ENCODE measurements around the gene CCR8.
"Not testable (repeated sequence)": the region's sequence is repeated elsewhere in the genome, so short reads cannot be mapped to it uniquely, and the experiment has no call there.

The CCR8 gene

GRCh38 chr3:39347586-39347876 is 18.0 kb downstream of the CCR8 start:
- no peaks in the 10 kb centered on the region for H3K36me3 ChIP-seq (ENCODE audit: insufficient read depth, low read length)
- peaks cover 13% of the 10 kb centered on the region for H3K4me1 ChIP-seq (ENCODE audit: insufficient read depth, low read length)
- no peak overlapping the region for H3K9ac ChIP-seq (ENCODE audit: low read depth, low read length)
- H3K9me3 ChIP-seq (ENCODE audit: control insufficient read depth, insufficient read depth, low read length) = no peaks in the 10 kb centered on the region

- Histone ChIP-seq H3K4me1 (ENCODE audit: insufficient read depth, low read length) (peaks cover 13% of the 10 kb centered on the region), H3K9me3 (ENCODE audit: control insufficient read depth, insufficient read depth, low read length) (no peaks in the 10 kb centered on the region), H3K36me3 (ENCODE audit: insufficient read depth, low read length) (no peaks in the 10 kb centered on the region), H3K9ac (ENCODE audit: low read depth, low read length) (no peak overlapping the region)
These were observed 19.6 kb downstream of the CCR8 start for GRCh38 chr3:39349080-39349479.

DNA sequence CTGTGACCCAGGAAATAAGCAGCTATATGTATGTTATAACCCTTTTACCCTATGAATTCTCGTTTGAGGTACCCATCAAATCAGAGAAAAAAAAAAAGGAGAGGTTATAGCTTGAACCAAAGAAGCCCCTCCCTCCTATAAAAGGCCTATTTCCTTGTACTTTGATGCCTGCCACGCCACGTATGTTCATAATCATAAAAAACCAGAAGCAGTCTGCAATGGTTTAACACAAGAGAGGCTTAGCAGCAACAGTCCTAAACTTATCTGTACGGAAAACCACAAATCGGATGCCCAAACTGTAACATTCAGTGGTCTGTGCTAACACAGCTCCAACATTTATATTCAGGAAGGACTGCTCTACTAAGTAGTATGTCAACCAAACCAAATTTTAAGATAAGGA is 21.2 kb downstream of the CCR8 start:
- peaks cover 13% of the 10 kb centered on the region for H3K4me1 ChIP-seq (ENCODE audit: insufficient read depth, low read length)
- H3K9ac ChIP-seq (ENCODE audit: low read depth, low read length) = no peak overlapping the region
- no peaks in the 10 kb centered on the region for H3K9me3 ChIP-seq (ENCODE audit: control insufficient read depth, insufficient read depth, low read length)
- no peaks in the 10 kb centered on the region for H3K36me3 ChIP-seq (ENCODE audit: insufficient read depth, low read length)

- peaks cover 13% of the 10 kb centered on the region for H3K4me1 ChIP-seq (ENCODE audit: insufficient read depth, low read length)
- not testable (repeated sequence) for H3K36me3 ChIP-seq (ENCODE audit: insufficient read depth, low read length); H3K9ac ChIP-seq (ENCODE audit: low read depth, low read length); H3K9me3 ChIP-seq (ENCODE audit: control insufficient read depth, insufficient read depth, low read length)
These were observed 21.6 kb downstream of the CCR8 start for GRCh38 chr3:39351134-39351533.

- H3K9ac ChIP-seq (ENCODE audit: low read depth, low read length); H3K9me3 ChIP-seq (ENCODE audit: control insufficient read depth, insufficient read depth, low read length); H3K4me1 ChIP-seq (ENCODE audit: insufficient read depth, low read length); H3K36me3 ChIP-seq (ENCODE audit: insufficient read depth, low read length): not testable (repeated sequence)
These were observed 23.8 kb downstream of the CCR8 start for GRCh38 chr3:39353168-39353927.

DNA sequence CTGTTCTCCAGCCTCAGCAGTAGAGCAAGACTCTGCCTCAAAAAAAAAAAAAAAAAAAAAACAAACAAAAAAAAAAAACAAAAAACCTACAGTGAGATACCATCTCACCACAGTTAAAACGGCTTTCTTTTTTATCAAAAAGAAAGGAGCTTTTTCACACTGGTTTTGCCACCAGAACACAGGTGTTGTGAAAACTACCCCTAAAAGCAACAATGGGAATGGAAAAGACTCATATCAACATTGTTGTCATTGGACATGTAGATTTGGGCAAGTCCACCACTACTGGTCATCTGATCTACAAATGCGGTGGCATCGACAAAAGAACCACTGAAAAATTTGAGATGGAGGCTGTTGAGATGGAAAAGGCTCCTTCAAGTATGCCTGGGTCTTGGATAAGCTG is 28.8 kb downstream of the CCR8 start:
- Histone ChIP-seq H3K36me3 (ENCODE audit: insufficient read depth, low read length) (no peaks in the 10 kb centered on the region), H3K9ac (ENCODE audit: low read depth, low read length) (no peak overlapping the region), H3K4me1 (ENCODE audit: insufficient read depth, low read length) (no peaks in the 10 kb centered on the region), H3K9me3 (ENCODE audit: control insufficient read depth, insufficient read depth, low read length) (no peaks in the 10 kb centered on the region)

DNA sequence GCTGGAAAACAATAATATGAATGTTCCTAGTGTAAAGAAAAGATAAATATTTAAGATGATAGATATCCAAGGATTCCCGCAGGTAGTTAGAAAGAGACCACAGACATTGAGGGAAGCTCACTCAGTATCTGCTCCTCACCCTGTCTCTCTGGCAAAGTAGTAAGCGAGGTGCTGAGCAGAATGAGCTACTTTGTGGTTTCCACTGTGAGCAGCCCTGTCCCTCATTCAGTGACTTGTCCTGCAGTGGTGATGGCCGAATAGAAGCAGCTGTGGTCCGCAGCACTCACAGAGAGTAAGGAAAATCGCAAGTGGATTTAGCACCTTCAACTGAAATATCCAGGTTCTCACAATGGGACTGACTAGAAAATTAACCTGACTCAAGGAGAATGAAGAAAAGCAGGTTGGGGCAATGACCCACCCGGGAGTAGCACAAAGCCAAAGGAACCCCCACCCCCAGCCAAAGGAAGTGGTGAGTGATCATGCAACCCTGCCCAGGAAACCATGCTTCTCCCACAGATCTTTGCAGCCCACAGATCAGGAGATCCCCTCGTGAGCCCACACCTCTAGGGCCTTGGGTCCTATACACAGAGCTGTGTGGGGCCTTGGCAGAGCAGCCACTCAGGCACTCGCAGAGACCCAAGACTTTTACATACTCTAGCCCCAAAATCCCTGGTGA is 31.9 kb downstream of the CCR8 start:
- Histone ChIP-seq H3K9me3 (ENCODE audit: control insufficient read depth, insufficient read depth, low read length) (no peaks in the 10 kb centered on the region), H3K36me3 (ENCODE audit: insufficient read depth, low read length) (no peaks in the 10 kb centered on the region), H3K4me1 (ENCODE audit: insufficient read depth, low read length) (no peaks in the 10 kb centered on the region), H3K9ac (ENCODE audit: low read depth, low read length) (no peak overlapping the region)

DNA sequence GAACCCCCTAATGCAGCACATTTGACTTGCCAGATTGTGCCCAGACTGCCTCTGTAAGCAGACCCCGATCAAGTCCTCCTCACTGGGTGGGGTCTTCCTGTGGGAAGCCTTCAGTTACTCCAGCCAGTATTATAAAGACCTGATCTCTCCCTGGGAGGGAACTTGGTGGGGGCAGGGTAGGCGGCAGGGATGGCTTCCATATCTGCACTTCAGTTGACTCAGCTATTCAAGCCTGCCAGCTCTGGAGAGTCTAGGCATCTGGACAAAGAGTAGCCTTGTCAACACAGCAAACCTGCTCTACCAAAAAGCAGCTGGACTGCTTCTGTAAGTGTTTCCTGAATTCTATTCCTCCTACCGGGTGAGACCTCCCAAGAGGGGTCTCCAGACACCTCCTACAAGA is 32.7 kb downstream of the CCR8 start:
- Histone ChIP-seq H3K9ac (ENCODE audit: low read depth, low read length) (no peak overlapping the region), H3K9me3 (ENCODE audit: control insufficient read depth, insufficient read depth, low read length) (no peaks in the 10 kb centered on the region), H3K36me3 (ENCODE audit: insufficient read depth, low read length) (no peaks in the 10 kb centered on the region), H3K4me1 (ENCODE audit: insufficient read depth, low read length) (no peaks in the 10 kb centered on the region)

DNA sequence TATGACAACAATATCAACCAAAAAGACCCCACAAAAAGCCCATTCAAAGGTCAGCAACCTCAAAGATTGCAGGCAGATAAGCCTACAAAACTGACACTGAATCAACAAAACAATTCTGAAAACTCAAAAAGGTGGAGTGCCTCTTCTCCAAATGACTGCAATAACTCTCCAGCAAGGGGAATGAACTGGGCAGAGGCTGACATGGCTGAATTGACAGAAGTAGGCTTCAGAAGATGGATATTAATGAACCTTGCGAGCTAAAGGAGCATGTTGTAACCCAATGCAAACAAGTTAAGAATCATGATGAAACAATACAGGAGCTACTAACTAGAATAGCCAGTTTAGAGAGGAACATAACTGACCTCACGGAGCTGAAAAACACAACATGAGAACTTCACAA is 33.3 kb downstream of the CCR8 start:
- Histone ChIP-seq H3K4me1 (ENCODE audit: insufficient read depth, low read length) (no peaks in the 10 kb centered on the region), H3K9ac (ENCODE audit: low read depth, low read length) (no peak overlapping the region), H3K36me3 (ENCODE audit: insufficient read depth, low read length) (no peaks in the 10 kb centered on the region), H3K9me3 (ENCODE audit: control insufficient read depth, insufficient read depth, low read length) (no peaks in the 10 kb centered on the region)

- not testable (repeated sequence) for H3K36me3 ChIP-seq (ENCODE audit: insufficient read depth, low read length); H3K4me1 ChIP-seq (ENCODE audit: insufficient read depth, low read length); H3K9ac ChIP-seq (ENCODE audit: low read depth, low read length); H3K9me3 ChIP-seq (ENCODE audit: control insufficient read depth, insufficient read depth, low read length)
These were observed 40.9 kb downstream of the CCR8 start for GRCh38 chr3:39370450-39370849.

GRCh38 chr3:39372833-39373232 is 43.3 kb downstream of the CCR8 start:
- H3K9ac ChIP-seq (ENCODE audit: low read depth, low read length) = no peak overlapping the region
- H3K36me3 ChIP-seq (ENCODE audit: insufficient read depth, low read length) = no peaks in the 10 kb centered on the region
- peaks cover 4% of the 10 kb centered on the region; the same call in 1 of the 2 replicates for H3K9me3 ChIP-seq (ENCODE audit: control insufficient read depth, insufficient read depth, low read length)
- H3K4me1 ChIP-seq (ENCODE audit: insufficient read depth, low read length) = peaks cover 15% of the 10 kb centered on the region

GRCh38 chr3:39376959-39377634 is 47.6 kb downstream of the CCR8 start:
- Histone ChIP-seq H3K9ac (ENCODE audit: low read depth, low read length) (no peak overlapping the region), H3K4me1 (ENCODE audit: insufficient read depth, low read length) (peaks cover 17% of the 10 kb centered on the region), H3K9me3 (ENCODE audit: control insufficient read depth, insufficient read depth, low read length) (peaks cover 4% of the 10 kb centered on the region; the same call in 1 of the 2 replicates), H3K36me3 (ENCODE audit: insufficient read depth, low read length) (no peaks in the 10 kb centered on the region)

- H3K36me3 ChIP-seq (ENCODE audit: insufficient read depth, low read length) = no peaks in the 10 kb centered on the region
- peaks cover 17% of the 10 kb centered on the region for H3K4me1 ChIP-seq (ENCODE audit: insufficient read depth, low read length)
- H3K9ac ChIP-seq (ENCODE audit: low read depth, low read length) = no peak overlapping the region
- H3K9me3 ChIP-seq (ENCODE audit: control insufficient read depth, insufficient read depth, low read length) = peaks cover 3% of the 10 kb centered on the region; the same call in 1 of the 2 replicates
These were observed 48.6 kb downstream of the CCR8 start for GRCh38 chr3:39378088-39378487.

- Histone ChIP-seq H3K9ac (ENCODE audit: low read depth, low read length) (no peak overlapping the region), H3K36me3 (ENCODE audit: insufficient read depth, low read length) (no peaks in the 10 kb centered on the region), H3K4me1 (ENCODE audit: insufficient read depth, low read length) (peaks cover 17% of the 10 kb centered on the region), H3K9me3 (ENCODE audit: control insufficient read depth, insufficient read depth, low read length) (no peaks in the 10 kb centered on the region)
These were observed 49.7 kb downstream of the CCR8 start for GRCh38 chr3:39378957-39379777.

All from ES-I3 (cell line).